ENCODE measurements around the gene PLCG2. TPM values are rescaled to one million over a fixed set of nuclear protein-coding genes. Genes with fewer than 3 reads are reported as not detected.

The PLCG2 gene
- polyA plus RNA-seq, 3 donors: 19.5 to 47.4 (median 35.5) TPM

GRCh38 chr16:81823111-81823510, 44.0 kb downstream of the PLCG2 start:
- Mint-ChIP-seq H3K27me3 (ENCODE audit: low read depth in 3 of 3) (peaks cover 0 to 1% (median 0%) of the 10 kb centered on the region in 3 donors), H3K9me3 (peaks cover 0 to 4% (median 1%) of the 10 kb centered on the region in 7 donors), H3K4me1 (peaks cover 76% of the 10 kb centered on the region), H3K36me3 (peaks cover 36 to 54% of the 10 kb centered on the region in 2 donors), H3K4me3 (peak overlapping the region in 1 of 2 donors; percentile 87), H3K27ac (peak overlapping the region; percentile 68 to 94 (median 88))
- H3K4me3 ChIP-seq (replicated peaks in 1 of 3; ENCODE audit: low read depth in 2 of 3, low read length in 3 of 3): peak overlapping the region in 1 of 3 experiments; percentile 48
- peak; percentile 53 to 75 (median 59) for DNase-seq
- peak overlapping the region; percentile 48 for H2AFZ ChIP-seq (ENCODE audit: insufficient read depth, low read depth, low read length, poor library complexity, severe bottlenecking)
- peak overlapping the region; percentile 62 for H3K4me2 ChIP-seq (replicated peaks; ENCODE audit: extremely low read depth, low read length, poor library complexity, severe bottlenecking)
- H3K36me3 ChIP-seq (replicated peaks in 1 of 2; ENCODE audit: control insufficient read depth in 1 of 2, insufficient read depth in 2 of 2, low read length in 2 of 2): peaks cover 0 to 20% of the 10 kb centered on the region in 2 donors
- WGBS (ENCODE audit: insufficient coverage): 0% methylated on average over 3 of the region's 8 CpGs
- TF ChIP-seq, protein P1, sequence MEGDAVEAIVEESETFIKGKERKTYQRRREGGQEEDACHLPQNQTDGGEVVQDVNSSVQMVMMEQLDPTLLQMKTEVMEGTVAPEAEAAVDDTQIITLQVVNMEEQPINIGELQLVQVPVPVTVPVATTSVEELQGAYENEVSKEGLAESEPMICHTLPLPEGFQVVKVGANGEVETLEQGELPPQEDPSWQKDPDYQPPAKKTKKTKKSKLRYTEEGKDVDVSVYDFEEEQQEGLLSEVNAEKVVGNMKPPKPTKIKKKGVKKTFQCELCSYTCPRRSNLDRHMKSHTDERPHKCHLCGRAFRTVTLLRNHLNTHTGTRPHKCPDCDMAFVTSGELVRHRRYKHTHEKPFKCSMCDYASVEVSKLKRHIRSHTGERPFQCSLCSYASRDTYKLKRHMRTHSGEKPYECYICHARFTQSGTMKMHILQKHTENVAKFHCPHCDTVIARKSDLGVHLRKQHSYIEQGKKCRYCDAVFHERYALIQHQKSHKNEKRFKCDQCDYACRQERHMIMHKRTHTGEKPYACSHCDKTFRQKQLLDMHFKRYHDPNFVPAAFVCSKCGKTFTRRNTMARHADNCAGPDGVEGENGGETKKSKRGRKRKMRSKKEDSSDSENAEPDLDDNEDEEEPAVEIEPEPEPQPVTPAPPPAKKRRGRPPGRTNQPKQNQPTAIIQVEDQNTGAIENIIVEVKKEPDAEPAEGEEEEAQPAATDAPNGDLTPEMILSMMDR (IDR thresholded peaks at IDR 0.05): no peak
- peaks cover 0 to 3% of the 10 kb centered on the region in 2 donors for H3K9me3 ChIP-seq (replicated peaks in 1 of 2; ENCODE audit: control insufficient read depth in 1 of 2, insufficient read depth in 1 of 2, low read length in 2 of 2)
- peak overlapping the region; percentile 30 for H3K9ac ChIP-seq (ENCODE audit: insufficient read depth, low read length, poor library complexity, severe bottlenecking)
- H3K4me1 ChIP-seq (ENCODE audit: control insufficient read depth in 1 of 2, insufficient read depth in 2 of 2, low read length in 2 of 2): peaks cover 71 to 80% of the 10 kb centered on the region in 2 donors
- no peaks in the 10 kb centered on the region for H3K27me3 ChIP-seq (ENCODE audit: control insufficient read depth in 2 of 2, insufficient read depth in 2 of 2, low read length in 2 of 2)
- peak overlapping the region; percentile 66 to 79 for H3K27ac ChIP-seq (ENCODE audit: low read depth in 1 of 2, low read length in 2 of 2)
- peaks cover 88% of the 10 kb centered on the region for H4K20me1 ChIP-seq (ENCODE audit: insufficient read depth, low read length)
- H3K79me2 ChIP-seq (ENCODE audit: insufficient read depth, low read length): peaks cover 87% of the 10 kb centered on the region
- intact Hi-C loops (cut with micrococcal nuclease): loop anchor here in 1 of 2 donors (5.0 kb wide), 1 partner anchor 41 kb away; no protein-coding TSS in a partner anchor

DNA sequence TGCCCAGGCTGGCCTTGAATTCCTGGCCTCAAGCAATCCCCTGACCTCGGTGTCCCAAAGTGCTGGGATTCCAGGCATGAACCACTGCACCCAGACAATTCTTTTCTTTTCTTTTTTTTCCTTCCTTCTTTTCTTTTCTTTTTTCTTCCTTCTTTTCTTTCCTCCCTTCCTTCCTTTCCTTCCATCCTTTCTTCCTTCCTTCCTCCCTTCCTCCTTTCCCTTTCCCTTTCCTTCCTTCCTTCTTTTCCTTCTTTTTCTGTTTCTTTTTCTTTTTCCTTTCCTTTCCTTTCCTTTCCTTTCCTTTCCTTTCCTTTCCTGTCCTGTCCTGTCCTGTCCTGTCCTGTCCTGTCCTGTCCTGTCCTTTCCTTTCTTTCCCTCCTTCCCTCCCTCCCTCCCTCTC, 44.6 kb downstream of the PLCG2 start:
- DNase-seq: no peak
- intact Hi-C loops (cut with micrococcal nuclease): loop anchor here in 1 of 2 donors (5.0 kb wide), 1 partner anchor 41 kb away; no protein-coding TSS in a partner anchor
- Histone ChIP-seq H3K79me2 (ENCODE audit: insufficient read depth, low read length) (peaks cover 87% of the 10 kb centered on the region), H3K36me3 (replicated peaks in 1 of 2; ENCODE audit: control insufficient read depth in 1 of 2, insufficient read depth in 2 of 2, low read length in 2 of 2) (peaks cover 0 to 20% of the 10 kb centered on the region in 2 donors), H3K4me1 (ENCODE audit: control insufficient read depth in 1 of 2, insufficient read depth in 2 of 2, low read length in 2 of 2) (peaks cover 71 to 80% of the 10 kb centered on the region in 2 donors), H3K4me3 (replicated peaks in 1 of 3; ENCODE audit: low read depth in 2 of 3, low read length in 3 of 3) (peak overlapping the region in 1 of 3 experiments; percentile 48), H3K9me3 (replicated peaks in 1 of 2; ENCODE audit: control insufficient read depth in 1 of 2, insufficient read depth in 1 of 2, low read length in 2 of 2) (peaks cover 0 to 3% of the 10 kb centered on the region in 2 donors), H3K27me3 (ENCODE audit: control insufficient read depth in 2 of 2, insufficient read depth in 2 of 2, low read length in 2 of 2) (no peaks in the 10 kb centered on the region), H3K9ac (ENCODE audit: insufficient read depth, low read length, poor library complexity, severe bottlenecking) (peak overlapping the region; percentile 30), H4K20me1 (ENCODE audit: insufficient read depth, low read length) (peaks cover 82% of the 10 kb centered on the region), H3K27ac (ENCODE audit: low read depth in 1 of 2, low read length in 2 of 2) (peak overlapping the region; percentile 66 to 79), H2AFZ (ENCODE audit: insufficient read depth, low read depth, low read length, poor library complexity, severe bottlenecking) (no peak overlapping the region), H3K4me2 (replicated peaks; ENCODE audit: extremely low read depth, low read length, poor library complexity, severe bottlenecking) (peak overlapping the region; percentile 62)
- WGBS (ENCODE audit: insufficient coverage): 88% methylated on average over 1 of the region's 1 CpG
- Mint-ChIP-seq H3K27me3 (ENCODE audit: low read depth in 3 of 3) (peaks cover 0 to 1% (median 0%) of the 10 kb centered on the region in 3 donors), H3K36me3 (peaks cover 36 to 53% of the 10 kb centered on the region in 2 donors), H3K4me1 (peaks cover 75% of the 10 kb centered on the region), H3K27ac (peak overlapping the region; percentile 74 to 94 (median 88)), H3K4me3 (peak overlapping the region in 1 of 2 donors; percentile 87), H3K9me3 (peaks cover 0 to 4% (median 1%) of the 10 kb centered on the region in 7 donors)
- TF ChIP-seq, protein P1 (IDR thresholded peaks at IDR 0.05): no peak

Data from CD14-positive monocyte (primary cell).